ENCODE data around the gene CHRDL1.
"Not testable (repeated sequence)": the region's sequence is repeated elsewhere in the genome, so short reads cannot be mapped to it uniquely, and the experiment has no call there.

Gene CHRDL1

DNA sequence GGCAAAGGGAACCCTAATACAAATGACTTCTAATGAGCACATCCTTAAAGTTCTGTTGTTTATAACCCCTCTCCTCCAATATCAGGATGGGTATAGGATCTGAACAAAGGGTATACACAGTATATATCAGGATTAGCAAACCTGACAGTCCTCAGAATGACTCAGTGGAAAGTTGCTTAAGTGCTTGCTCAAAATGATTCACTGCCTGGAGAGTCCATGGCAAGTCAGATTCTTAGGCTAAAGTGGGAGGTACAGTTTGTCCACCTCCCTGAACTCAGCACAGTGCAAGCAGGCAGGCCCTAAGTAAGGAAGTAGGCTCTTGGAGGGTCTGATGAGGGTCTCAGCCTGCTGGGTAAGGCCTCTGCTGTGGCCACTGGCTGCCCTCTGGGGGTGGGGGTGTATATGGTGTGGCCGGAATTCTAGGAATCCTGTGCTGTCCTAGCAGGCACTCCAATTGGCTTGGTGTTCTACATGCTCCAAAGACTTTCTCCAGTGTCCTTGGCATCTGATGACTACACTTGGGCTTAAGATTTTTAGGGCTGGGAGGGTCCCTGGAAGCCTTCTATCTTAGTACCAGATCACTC is 54.3 kb downstream of the CHRDL1 start:
- DNase-seq = no peak

DNA sequence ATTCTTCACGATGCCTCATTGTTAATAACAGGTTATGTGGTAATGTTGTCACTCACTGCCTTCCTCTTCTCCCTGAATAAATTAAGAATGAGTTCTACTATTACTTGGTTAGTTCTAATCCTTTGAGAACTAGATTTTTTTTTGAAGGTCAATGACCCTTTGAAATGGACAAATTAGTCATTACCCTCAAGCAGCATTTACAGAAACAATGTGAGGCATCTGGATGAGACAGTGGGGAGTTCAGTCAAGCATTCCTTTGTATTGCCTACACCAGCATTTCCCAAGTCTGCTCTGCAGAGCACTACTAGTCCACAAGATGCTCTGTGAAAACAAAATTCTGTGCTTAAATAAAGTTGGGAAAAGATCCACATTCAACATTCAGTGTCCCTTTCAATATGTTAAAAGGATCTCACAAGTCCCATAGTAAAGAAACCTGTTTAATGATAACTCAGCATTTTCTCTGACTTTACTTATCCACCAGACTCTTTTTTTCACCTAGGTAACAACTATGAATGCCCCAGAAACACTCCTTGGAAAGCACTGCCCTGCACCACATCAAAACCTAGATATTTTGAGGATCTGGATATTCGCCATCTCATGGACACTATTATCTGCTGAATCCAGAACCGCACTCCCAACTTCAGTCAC is 60.6 kb downstream of the CHRDL1 start:
- DNase-seq = no peak

DNA sequence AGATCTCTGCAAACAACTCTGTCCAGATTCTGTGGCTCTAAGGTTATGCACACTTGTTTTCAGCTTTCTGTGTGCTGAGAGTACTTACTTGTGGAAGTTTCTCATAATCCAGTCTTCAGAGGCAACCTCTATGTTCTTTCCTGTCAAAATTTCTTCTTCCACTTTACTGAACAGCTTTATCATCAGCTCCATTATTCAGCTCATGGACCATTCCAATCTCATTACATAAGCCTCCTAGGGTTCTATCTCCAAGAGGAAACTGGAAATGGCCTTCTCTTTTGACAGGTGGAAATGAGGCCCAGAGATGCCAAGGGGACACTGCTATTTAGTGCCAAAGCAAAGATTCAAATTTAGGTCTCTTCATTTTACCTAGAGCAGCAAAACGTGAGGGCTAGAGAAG is 61.3 kb downstream of the CHRDL1 start:
- DNase-seq = no peak

DNA sequence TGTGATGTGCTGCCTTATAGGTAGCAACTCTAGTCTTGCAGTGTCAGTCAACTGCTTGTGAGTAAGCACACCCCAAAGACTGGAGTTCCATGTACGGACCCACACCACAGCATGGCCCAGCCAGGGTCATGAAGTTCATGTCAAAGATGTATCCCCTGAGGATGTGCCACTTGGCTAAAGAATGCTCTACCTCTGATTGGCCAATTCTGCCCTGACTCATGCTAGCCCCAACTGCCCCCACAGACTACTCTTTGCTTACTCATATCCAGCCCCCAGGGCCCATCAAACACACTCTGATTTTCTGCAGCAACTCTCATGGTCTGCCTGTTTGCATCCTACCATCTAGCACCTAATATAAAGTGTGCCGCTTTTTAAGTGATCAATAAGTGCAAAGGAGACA is 62.5 kb downstream of the CHRDL1 start:
- DNase-seq = no peak

DNA sequence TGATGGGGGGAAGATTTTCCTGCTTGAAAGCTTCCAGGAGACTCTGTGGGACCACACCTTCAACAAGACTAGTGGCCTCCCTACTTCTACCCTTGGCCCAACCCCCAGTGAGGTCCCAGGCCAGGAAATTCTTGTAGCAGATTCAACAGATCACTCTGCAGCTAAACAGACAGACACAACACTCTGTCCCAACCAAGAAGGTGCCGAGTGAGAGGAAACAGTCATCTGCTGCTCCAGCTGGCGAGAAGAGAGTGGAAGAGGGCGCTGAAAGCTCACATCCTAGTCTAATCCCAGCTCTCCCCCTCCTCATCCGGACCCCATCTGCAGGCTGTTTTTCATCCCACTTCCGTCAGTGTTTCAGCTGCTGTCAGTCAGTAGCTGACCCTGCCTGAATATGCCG is 63.4 kb downstream of the CHRDL1 start:
- DNase-seq = no peak

DNA sequence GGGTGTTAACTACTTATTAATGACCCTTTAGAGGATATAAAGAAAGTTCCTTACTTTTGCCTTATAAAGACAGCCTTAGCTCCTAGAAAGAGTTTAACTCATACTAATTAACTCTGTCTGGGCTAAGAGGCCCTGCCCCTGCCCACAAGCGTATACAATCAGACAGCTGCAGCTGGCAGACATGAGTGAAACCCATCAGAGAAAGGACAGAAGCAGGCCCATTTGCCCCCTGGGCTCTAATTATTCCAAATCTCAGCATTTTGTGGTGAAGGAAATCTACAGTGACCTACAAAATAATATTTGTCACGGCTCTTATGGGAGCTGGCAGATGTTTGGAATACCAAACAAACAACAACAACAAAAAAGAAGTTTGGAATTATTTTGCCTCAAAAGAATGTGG is 71.8 kb downstream of the CHRDL1 start:
- no peak for DNase-seq

DNA sequence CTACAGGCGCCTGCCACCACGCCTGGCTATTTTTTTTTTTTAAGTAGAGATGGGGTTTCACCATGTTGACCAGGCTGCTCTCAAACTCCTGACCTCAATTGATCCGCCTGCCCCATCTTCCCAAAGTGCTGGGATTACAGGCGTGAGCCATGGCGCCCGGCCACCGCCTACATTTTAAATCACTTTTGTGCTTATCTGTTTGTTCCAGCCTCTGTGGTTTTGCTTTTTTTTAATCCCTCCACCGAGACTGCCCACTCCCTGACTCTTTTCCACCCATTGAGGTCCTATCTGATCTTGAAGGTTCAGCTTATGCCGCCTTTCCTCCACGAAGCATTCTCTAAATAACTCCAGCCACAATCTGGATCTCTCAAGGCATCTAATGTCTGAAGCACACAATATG is 73.5 kb downstream of the CHRDL1 start:
- no peak for DNase-seq

DNA sequence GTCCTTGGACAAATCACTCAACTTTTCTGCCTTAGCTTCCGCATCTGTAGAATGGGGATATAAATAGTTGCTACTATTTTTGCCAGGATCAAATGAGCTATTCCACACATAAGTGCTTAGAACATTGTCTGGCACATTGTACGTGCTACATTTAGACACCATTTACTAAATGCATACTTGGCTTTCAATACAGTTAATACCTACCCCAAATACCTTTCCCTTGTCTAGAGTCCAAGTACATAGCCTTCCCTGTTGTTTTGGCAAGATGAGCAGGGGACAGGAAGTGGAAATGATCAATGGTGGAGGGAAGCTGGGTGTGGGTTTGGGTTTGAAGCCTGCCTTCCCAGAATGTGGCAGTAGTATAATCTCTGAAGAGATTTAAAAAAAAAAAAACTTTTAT is 82.0 kb downstream of the CHRDL1 start:
- no peak for DNase-seq

DNA sequence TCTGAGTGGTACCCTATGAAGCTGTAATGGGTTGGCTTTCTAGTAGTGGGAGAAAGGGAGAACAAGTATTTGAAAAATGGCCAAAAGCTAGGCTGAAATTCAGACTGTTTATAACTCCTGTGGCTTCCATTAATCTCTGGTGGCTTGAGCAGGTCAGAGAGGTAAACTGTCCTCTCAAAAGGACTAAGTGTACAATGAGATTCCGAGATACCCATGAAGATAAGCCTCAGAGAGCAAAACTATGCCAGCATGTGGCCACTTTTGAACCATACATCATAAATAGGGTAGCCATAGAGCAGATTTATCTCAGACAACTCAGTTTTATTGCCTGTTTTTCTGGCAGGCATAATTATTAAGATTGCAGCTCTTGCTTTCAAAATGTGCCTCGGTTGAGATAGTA is 89.2 kb downstream of the CHRDL1 start:
- no peak for DNase-seq

DNA sequence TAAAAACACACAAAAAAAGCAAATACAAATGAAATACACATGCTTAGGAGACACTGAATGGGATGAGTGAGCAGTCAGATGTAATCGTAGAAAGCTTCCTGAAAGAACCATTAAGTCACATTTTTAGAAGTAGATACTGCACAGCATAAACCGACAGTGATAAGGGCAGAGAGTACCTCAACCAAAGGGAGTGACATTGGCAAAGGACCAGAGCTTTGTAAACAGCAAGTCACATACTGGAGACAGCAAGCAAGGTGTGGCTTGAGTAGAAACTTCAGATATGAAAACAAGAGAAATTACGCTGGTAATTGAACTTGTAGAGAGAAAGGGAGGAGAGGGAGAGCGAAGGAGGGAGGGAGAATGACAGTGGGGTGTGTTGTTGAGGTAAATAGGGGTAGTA is 92.0 kb downstream of the CHRDL1 start:
- DNase-seq = no peak

DNA sequence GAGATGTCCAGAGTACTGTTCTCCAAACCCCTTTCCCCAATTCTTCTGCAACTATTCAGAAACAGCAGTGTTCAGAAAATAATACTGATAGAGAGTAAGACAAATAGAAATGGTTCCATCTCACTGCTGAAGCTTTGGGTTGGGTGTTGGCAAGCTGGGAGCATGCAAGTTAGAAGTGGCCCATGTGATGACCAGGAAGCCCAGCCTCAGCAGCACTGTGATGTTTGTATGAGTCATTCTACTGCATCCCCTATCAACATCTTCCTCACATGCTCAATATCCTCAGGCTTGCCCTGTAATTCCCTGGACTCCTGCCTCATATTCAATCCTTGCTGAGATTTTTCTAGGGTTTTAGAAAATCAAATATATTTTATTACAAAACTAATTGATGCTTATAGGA is 96.5 kb downstream of the CHRDL1 start:
- DNase-seq = no peak

DNA sequence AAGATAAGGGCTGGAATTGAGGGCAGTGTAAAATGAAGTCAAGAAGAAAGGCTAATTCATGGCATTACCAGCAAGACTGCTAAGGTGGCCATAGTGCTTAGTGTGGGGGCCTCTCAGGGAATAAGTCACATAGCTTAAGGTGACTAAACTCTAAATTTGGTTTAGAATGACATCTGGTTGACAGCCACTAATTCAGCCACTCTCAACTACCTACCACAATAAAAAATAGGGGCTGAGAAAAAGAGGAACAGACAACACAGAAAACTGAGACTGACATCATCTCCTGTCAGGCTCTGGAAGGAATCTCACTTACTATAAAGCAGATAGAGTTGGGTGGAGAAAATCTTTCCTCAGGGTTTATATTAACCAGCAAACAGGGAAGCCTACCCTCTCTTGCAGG is 96.9 kb downstream of the CHRDL1 start:
- no peak for DNase-seq

DNA sequence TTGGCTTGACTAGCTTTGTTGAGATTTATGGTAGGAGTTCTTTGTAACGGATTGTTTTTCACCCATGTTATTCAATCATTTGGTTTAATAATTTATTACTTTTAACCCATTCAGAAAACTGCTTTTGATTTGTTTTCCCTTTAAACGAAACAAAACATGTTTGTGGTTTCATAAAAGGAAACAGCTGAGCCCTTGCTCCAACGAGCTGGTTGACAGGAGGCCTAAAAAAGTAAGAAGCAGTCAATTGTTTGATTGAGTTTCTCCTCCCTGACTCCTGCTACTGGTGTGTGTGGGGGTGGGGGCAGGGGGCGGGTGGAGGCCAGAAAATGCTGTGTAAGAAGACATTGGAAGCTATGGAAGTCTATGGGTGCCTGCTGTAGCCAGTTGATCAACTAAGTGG is 102.8 kb downstream of the CHRDL1 start:
- DNase-seq = no peak

DNA sequence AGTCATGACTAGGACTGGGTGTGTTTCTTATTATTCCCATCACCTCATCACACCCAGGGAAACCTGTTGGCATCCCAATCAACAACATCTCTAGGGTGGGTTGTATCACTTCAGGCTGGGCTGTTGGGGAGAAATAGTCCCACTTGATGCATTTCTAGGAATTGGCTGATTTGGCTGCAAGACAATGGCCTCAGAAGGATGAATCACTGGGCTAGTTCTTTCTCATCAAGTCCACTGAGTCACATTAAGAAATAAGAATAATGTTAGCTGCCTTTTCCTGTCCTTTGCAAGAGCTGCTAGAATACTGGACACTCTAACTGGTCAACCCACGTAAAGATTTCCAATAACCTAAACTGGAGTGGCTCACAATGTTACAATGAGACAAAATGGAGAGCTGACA is 104.2 kb downstream of the CHRDL1 start:
- no peak for DNase-seq

DNA sequence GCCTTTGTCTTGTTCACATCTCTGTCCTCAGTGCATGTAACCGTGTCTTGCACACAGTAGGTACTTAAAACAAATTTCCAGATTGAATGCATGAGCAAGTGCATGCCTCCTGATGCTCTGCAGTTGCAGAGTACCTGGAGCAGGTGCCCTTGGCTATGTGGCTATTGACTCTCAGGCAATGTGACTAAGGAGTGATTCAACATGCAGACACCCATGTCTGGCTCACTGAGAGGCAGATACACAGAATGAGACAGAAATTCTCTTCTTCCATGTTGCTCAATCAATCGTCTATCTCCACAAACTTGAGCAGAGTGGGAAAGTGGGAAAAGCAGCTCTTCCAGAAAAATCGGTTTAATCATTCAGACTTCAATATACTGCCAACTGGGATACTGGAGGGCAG is 111.0 kb downstream of the CHRDL1 start:
- DNase-seq = no peak

DNA sequence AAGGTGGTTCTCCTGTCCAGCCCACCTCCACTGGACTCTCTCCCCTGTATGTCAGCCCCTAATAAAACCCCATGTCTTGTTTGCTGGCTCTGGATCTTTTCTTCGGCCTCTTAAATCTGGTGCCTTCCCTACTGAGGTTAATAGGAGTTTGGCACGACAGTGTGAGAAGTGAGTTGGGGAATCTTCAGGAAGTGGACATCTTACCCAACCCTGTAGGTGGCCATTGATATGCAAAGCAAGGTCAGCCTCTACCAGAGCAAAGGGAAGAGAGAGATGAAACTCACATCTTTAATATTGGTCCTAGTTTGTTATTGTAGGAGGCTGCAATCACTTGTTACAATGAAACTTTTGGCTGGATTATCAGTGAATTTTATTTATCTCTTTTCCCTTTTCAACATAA is 111.7 kb downstream of the CHRDL1 start:
- no peak for DNase-seq

DNA sequence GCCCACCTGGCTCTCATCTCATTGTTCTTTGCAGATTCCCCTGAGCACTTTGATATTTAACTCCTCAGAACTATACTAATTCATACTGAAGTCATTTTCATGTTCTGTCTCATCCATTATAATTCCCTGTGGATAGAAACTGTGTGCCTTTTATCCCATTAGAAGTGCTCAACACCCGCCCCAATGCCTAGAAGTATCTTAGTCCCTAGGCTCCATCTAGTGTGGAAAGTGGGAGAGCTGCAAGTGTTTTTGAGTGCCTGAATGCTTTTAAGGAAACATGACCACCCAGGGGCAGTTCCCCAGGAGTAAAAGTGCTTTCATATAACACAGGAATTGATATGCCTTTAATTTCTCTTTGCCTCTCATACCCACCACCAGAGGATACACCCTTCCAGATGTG is 117.0 kb downstream of the CHRDL1 start:
- DNase-seq = no peak

DNA sequence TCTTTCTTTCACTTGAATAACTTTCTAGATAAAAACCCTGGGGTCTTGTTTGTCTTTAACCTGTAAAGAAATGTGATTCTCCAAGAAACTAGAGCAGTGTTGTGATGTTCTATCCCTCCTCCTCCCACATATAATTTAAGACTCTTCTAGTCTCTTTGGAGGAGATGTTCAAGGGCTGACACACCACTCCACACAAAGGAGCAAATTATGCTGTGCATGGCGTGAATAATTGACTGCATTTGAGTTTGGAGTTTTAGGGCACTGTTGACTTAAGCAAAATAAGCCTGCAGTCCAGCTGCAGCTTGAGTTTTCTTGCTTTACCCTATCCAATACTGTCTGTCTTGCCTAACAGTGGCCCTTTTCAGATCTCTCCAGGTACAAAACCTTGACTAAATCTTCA is 119.7 kb downstream of the CHRDL1 start:
- DNase-seq = no peak

DNA sequence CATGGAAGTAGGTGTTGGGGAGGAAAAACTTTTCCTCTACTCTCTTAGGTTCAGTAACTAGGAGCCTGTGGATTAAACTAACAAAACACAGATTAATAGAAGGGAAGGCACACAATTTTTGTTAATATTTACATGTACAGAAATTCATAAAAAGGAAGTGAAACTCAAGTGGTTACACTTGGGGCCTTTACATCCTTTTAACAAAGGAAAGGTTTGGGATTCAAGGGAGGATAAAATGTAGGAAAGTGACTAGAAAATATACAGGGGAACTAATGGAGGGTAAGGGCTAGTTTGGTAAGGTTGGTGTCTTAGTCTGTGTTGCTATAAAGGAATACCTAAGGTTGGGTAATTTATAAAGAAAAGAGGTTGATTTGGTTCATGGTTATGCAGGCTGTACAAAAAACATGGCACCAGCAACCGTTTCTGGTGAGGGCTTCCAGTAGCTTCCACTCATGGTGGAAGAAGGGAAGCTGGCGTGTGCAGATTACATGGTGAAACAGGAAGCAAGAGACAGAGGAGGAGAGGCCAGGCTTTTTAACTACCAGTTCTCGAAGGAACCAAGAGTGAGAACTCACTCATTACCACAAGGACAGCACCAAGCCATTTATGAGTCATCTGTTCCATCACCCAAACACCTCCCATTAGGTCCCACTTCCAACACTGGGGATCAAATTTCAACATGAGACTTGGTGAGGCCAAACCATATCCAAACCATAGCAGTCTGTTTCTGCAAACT is 124.4 kb downstream of the CHRDL1 start:
- no peak for DNase-seq

DNA sequence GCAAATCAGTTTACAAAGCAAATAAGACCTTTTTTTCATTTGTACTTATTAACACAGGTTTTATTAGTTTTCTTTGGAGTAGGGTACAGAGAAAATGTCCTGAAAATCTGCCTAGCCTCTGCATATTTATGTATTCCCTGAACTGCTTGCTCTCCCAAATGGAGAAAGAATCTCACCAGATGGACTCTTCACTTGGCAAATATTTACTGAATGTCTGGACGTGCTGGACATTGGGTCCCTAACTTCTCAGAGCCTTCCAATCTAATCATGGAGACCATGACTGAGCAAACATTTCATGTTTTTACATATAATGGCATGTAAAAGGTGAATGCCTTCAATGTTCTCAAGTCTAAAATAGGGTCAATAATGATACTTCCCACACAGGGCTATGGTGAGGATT is 126.0 kb downstream of the CHRDL1 start:
- no peak for DNase-seq

DNA sequence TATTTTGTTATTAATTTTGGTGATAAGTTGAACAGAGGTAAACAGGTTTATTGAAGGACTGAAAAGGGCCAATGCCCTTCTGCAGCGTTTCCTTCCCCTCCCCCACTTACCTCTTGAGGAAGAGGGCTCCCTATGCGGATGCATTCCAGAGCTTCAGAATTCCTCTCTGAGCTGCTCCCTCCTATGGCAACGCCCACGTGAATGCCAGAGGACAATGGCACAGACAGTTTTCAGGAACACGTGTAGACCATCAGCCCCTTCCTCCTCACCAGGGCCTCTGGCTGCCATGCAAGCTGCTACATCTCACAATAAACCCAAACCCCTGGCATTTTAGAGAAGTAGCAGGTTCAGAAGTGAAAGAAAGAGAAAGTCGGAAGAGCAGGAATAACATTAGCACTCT is 127.9 kb downstream of the CHRDL1 start:
- no peak for DNase-seq

DNA sequence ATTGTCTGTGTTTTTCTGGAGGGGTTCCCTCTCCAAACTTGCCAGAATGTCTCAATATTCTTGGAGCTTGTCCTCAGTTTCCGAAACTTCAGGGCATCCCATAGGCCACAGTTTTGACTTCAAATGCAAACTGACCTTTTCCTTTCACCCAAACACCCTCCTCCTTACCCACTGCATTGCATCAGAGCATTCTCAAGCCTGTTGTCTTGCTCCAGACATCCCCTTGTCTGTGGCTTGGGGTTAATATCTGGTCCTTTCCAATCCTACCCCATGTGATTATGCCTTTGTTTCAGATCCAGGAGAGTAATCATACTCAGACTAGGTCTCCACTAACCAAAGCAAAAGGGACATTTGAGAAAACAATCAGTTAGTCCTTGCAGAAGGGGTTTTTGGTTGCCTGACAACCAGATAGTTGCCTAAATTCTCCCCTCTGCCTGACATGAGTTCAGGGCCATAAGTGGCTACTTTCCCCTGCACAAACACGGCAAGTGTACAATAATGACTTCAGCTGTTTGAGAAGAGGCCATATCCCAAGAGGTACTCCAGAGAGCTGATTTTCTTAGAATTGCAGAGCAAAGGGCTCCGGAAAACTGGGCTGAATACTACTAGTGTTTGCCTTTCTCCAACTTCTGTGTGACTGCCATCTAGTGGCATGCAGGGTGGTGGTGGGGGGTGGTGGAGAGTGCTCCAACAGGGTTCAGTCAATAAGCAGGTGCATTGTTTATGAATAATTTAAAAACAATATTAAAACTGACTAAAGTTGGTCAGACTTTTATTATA is 130.2 kb downstream of the CHRDL1 start:
- DNase-seq = no peak

DNA sequence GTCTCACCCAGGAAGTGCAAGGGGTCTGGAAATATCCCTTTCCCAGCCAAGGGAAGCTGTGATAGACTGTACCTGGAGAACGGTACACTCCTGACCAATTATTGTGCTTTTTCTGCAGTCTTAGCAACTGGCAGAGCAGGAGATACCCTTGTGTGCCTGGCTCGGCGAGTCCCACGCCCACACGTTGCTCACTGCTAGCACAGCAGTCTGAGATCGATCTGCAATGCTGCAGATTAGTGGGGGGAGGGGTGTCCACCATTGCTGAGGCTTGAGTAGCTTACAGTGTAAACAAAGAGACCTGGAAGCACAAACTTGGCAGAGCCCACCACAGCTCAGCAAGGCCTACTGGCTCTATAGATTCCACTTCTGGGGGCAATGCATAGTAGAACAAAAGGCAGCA is 138.5 kb downstream of the CHRDL1 start:
- DNase-seq = no peak

DNA sequence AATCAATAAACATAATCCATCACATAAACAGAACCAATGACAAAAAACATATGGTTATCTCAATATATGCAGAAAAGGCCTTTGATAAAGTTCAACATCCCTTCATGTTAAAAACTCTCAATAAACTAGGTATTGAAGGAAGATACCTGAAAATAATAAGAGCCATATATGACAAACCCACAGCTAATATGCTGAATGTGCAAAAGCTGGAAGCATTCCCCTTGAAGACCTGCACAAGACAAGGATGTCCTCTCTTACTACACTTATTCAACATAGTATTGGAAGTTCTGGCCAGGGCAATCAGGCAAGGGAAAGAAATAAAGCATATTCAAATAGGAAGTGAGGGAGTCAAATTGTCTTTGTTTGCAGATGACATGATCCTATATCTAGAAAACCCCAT is 141.3 kb downstream of the CHRDL1 start:
- DNase-seq = not testable (repeated sequence)

Measured in NCI-H1105 treated with DMSO at 0.1 percent for 48 hours (cell line).